Lower leg skin (tissue), 3 donors: ENCODE measurements around the gene SETD4.

Experiments used
- POLR2A ChIP-seq, 2 donors: fragments of 450-650 bp; IDR thresholded peaks; one replicate each; pipeline ENCODE4 v1.6.1; 2016 to 2017; ENCODE audit warnings: antibody characterized with exemption in 2 of 2, mild to moderate bottlenecking in 1 of 2, moderate library complexity in 1 of 2
- TF ChIP-seq, protein P1 (sequence below), 3 donors: fragments of 450-650 bp; IDR thresholded peaks; one replicate each; pipeline ENCODE4 v1.5.1; 2016; ENCODE audit warnings: antibody characterized with exemption in 3 of 3, mild to moderate bottlenecking in 3 of 3, moderate library complexity in 2 of 3

DNA sequence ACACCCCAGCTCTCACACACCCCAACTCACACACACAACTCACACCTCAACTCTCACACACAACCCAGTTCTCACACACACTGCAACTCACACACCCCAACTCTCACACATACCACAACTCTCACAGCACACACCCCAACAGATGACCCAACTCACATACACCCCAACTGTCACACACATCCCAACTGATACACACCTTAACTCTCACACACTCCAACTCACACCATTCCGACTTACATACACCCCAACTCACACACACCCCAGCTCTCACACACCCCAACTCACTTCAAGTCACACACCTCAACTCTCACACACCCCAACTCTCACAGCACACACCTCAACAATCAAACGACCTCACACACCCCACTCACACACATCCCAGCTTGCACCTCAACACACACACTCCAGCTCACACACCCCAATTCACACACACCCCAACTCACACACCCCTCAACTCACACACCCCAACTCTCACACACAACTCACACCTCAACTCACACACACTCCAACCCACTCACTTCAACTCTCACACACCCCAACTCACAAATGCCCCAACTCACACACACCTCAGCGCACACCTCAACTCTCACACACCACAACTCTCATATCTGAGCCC, 66.3 kb downstream of the SETD4 start:
- TF ChIP-seq, protein P1, sequence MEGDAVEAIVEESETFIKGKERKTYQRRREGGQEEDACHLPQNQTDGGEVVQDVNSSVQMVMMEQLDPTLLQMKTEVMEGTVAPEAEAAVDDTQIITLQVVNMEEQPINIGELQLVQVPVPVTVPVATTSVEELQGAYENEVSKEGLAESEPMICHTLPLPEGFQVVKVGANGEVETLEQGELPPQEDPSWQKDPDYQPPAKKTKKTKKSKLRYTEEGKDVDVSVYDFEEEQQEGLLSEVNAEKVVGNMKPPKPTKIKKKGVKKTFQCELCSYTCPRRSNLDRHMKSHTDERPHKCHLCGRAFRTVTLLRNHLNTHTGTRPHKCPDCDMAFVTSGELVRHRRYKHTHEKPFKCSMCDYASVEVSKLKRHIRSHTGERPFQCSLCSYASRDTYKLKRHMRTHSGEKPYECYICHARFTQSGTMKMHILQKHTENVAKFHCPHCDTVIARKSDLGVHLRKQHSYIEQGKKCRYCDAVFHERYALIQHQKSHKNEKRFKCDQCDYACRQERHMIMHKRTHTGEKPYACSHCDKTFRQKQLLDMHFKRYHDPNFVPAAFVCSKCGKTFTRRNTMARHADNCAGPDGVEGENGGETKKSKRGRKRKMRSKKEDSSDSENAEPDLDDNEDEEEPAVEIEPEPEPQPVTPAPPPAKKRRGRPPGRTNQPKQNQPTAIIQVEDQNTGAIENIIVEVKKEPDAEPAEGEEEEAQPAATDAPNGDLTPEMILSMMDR (IDR thresholded peaks at IDR 0.05), result no peak
- no peak for TF ChIP-seq POLR2A (IDR thresholded peaks at IDR 0.05)
